Heart right ventricle (tissue), 16 donors: ENCODE data around the gene ATAD1. TPM values are rescaled to one million over a fixed set of nuclear protein-coding genes. Genes with fewer than 3 reads are reported as not detected.

Source experiments
- ATAC-seq, 8 donors: fragments of 200-7000 bp; cut with Tn5 transposase; one replicate each; pipeline ENCODE4 v1.9.1; 2020; ENCODE audit warnings: mild to moderate bottlenecking in 8 of 8, moderate library complexity in 8 of 8, moderate number of reproducible peaks in 1 of 8
- DNase-seq, 2 donors: peaks; one replicate each; pipeline ENCODE4 v3.0.0-alpha.2; 2020
- H3K27ac ChIP-seq, 10 donors: fragments of 200-600 bp; sonication (generic) in 2 of 10; one replicate each; pipeline versions ENCODE4 v1.5.0 to v1.8.0; 2020 to 2022; ENCODE audit warnings: mild to moderate bottlenecking in 3 of 10
- H3K27me3 ChIP-seq, 7 donors: fragments of 200-600 bp; one replicate each; pipeline ENCODE4 v1.8.0; 2021 to 2022; ENCODE audit warnings: mild to moderate bottlenecking in 2 of 7
- H3K36me3 ChIP-seq, 9 donors: fragments of 200-600 bp; sonication (generic) in 1 of 9; one replicate each; pipeline versions ENCODE4 v1.5.0 to v1.8.0; 2020 to 2022; ENCODE audit warnings: mild to moderate bottlenecking in 2 of 9
- H3K4me1 ChIP-seq, 9 donors: fragments of 200-600 bp; sonication (generic) in 1 of 9; one replicate each; pipeline versions ENCODE4 v1.5.0 to v1.8.0; 2020 to 2022; ENCODE audit warnings: mild to moderate bottlenecking in 4 of 9
- H3K4me3 ChIP-seq, 10 donors: fragments of 200-600 bp; sonication (generic) in 2 of 10; one replicate each; pipeline versions ENCODE4 v1.5.0 to v1.8.0; 2020 to 2022; ENCODE audit warnings: mild to moderate bottlenecking in 7 of 10, moderate library complexity in 2 of 10
- H3K9me3 ChIP-seq, 11 donors: fragments of 200-600 bp in 10 of 11; sonication (generic) in 2 of 11; one replicate each; pipeline versions ENCODE4 v1.5.0 to v1.8.0; 2013 to 2022; ENCODE audit warnings: mild to moderate bottlenecking in 2 of 11, control low read depth in 1 of 11, moderate library complexity in 1 of 11
- CTCF ChIP-seq, 9 donors: fragments of 200-600 bp; sonication (generic) in 2 of 9; IDR thresholded peaks; one replicate each; pipeline versions ENCODE4 v1.5.0 to v1.8.0; 2021 to 2022; ENCODE audit warnings: antibody characterized with exemption in 9 of 9, mild to moderate bottlenecking in 5 of 9, moderate library complexity in 1 of 9
- WGBS, 2 donors: extraction: QIAGEN DNeasy Blood & Tissue Kit; methylation state at CpG; one replicate each; pipeline ENCODE4 v1.1.7; 2013; ENCODE audit warnings: inconsistent platforms in 1 of 2; 5-methylcytosine and 5-hydroxymethylcytosine counted together
- intact Hi-C, 10 donors: fragments of 100-400 bp; cut with DNase I; formaldehyde crosslinking; loops; one replicate each; pipeline versions ENCODE4 v1.11.1 to v1.14.2; 2022
- long read RNA-seq, 3 donors: library from polyadenylated mRNA; unstranded; transcript quantifications; one replicate each; pipeline ENCODE4 v2.0.0, GENCODE V29; 2020 to 2021
- polyA plus RNA-seq, 2 donors: library from polyadenylated mRNA; stranded (reverse); fragments of 200-250 nt; gene quantifications; one replicate each; pipeline ENCODE4 v1.2.3, GENCODE V29; 2013
- total RNA-seq, 10 donors: library from RNA; stranded (reverse); fragmentation: NEBNext Ultra II Directional in 3 of 10; extraction: Animal tissue kit (Norgen Biotek cat#: 25700) in 3 of 10; gene quantifications; one replicate each; pipeline versions ENCODE4 v1.2.1 to v1.2.4, GENCODE V29; 2021 to 2023
- donor health status: Arrhythmogenic right ventricular cardiomyopathy.
- donor health status: ischemic (EF 13 %, LVEDD 7.1; RV severe dilation, severe dysfunction).
- donor health status: healthy with polysubstance abuse.
- donor health status: DM: no; HTN: yes; CAD: no.
- donor health status: DM: no; HTN: no; CAD: no.
- donor health status: ischemic (EF 25% LVEDD 6.9; RV normal size, moderate dysfunction).
- donor health status: ischemic (EF 25% LVEDD 5.7; RV mildly dilated, moderate dysfunction).
- donor health status: healthy.
- donor health status: DM: yes; HTN: yes; CAD: no.
- donor health status: Ischemic cardiomyopathy.
- donor health status: ischemic (EF 35%, LVEDD 5.7; RV mildly dilated, moderate dysfunction).
- donor health status: nonischemic (EF 11% LVEDD 7.7; RV severe dilation, severe dysfunction).
- donor health status: DM: yes; HTN: yes; CAD: no.
- donor health status: PGD.
- donor health status: ischemic (EF 29% LVEDD 5.4; RV normal size, mild dysfunction).
- donor health status: nonischemic (EF 23%, LVEDD 6.1; RV moderate dilation, normal function).

ATAD1 gene
- 100 to 1,000 TPM in 5 of 10 donors, 10 to 100 TPM in 5; 90.4 to 147 (median 100) TPM for total RNA-seq
- 10 to 100 TPM; 18.4 to 27.5 TPM for polyA plus RNA-seq
- long read RNA-seq, donor 1, full-length matches to known transcripts = 42 of 186 reads
- long read RNA-seq, donor 1, partial matches to known transcripts = 3 of 186 reads
- long read RNA-seq, donor 1, other reads (novel, unspliced or antisense) = 141 of 186 reads
- long read RNA-seq, donor 2, full-length matches to known transcripts = 44 of 205 reads
- long read RNA-seq, donor 2, partial matches to known transcripts = 3 of 205 reads
- long read RNA-seq, donor 2, other reads (novel, unspliced or antisense) = 158 of 205 reads
- long read RNA-seq, donor 3, full-length matches to known transcripts = 157 of 757 reads
- long read RNA-seq, donor 3, partial matches to known transcripts = 538 of 757 reads
- long read RNA-seq, donor 3, other reads (novel, unspliced or antisense) = 62 of 757 reads

GRCh38 chr10:87817609-87818504, at the start of gene ATAD1:
TSS of gene ATAD1 (minus strand) at chr10:87818226. CDS start at chr10:87814599, 3,627 bp downstream.
- Histone ChIP-seq H3K36me3 (peaks cover 0 to 18% (median 0%) of the 10 kb centered on the region in 9 donors), H3K4me1 (peaks cover 0 to 45% (median 31%) of the 10 kb centered on the region in 9 donors), H3K27ac (peak within 1 kb of the TSS; percentile 40 to 97 (median 90)), H3K4me3 (peak within 1 kb of the TSS; percentile 43 to 87 (median 76)), H3K9me3 (no peaks in the 10 kb centered on the region), H3K27me3 (no peaks in the 10 kb centered on the region)
- intact Hi-C loops = no loop called here
- ATAC-seq (peak; percentile 98 to 99 (median 98)), DNase-seq (peak; percentile 82 to 84)
- peak in 4 of 9 donors; percentile 31 to 53 (median 42) for TF ChIP-seq CTCF (IDR thresholded peaks at IDR 0.05)
- 0 to 1% methylated on average over 60 of the region's 60 CpGs for WGBS, 2 donors

GRCh38 chr10:87867453-87867852, 49.4 kb upstream of the ATAD1 start:
- peaks cover 0 to 53% (median 38%) of the 10 kb centered on the region in 9 donors for H3K4me1 ChIP-seq
- intact Hi-C loops = loop anchor here in 7 of 10 donors (5.0 to 10.0 kb wide), 7 partner anchors 60 to 377 kb away; no protein-coding TSS in a partner anchor
- no peak for DNase-seq

GRCh38 chr10:87866412-87866974, 48.5 kb upstream of the ATAD1 start:
- peak overlapping the region in 9 of 10 donors; percentile 91 to 99 (median 98) for H3K27ac ChIP-seq
- H3K4me1 ChIP-seq = peaks cover 0 to 47% (median 37%) of the 10 kb centered on the region in 9 donors
- TF ChIP-seq CTCF (IDR thresholded peaks at IDR 0.05) = no peak
- H3K4me3 ChIP-seq = peak overlapping the region; percentile 77 to 90 (median 85)
- peaks cover 0 to 1% (median 0%) of the 10 kb centered on the region in 9 donors for H3K36me3 ChIP-seq
- H3K9me3 ChIP-seq = no peaks in the 10 kb centered on the region
- WGBS, 2 donors = 4 to 11% methylated on average over 3 of the region's 3 CpGs
- no peak for DNase-seq
- no peak for ATAC-seq
- H3K27me3 ChIP-seq = no peaks in the 10 kb centered on the region
- intact Hi-C loops = loop anchor here in 7 of 10 donors (5.0 to 10.0 kb wide), 7 partner anchors 61 to 378 kb away; no protein-coding TSS in a partner anchor

More at GRCh38 chr10:87867453-87867852, 49.4 kb upstream of the ATAD1 start:
- TF ChIP-seq CTCF (IDR thresholded peaks at IDR 0.05) = no peak
- H3K27me3 ChIP-seq = no peaks in the 10 kb centered on the region
- H3K27ac ChIP-seq = peak overlapping the region in 8 of 10 donors; percentile 91 to 99 (median 98)
- no peak for ATAC-seq
- peaks cover 0 to 9% (median 0%) of the 10 kb centered on the region in 9 donors for H3K36me3 ChIP-seq
- H3K9me3 ChIP-seq = no peaks in the 10 kb centered on the region
- H3K4me3 ChIP-seq = peak overlapping the region; percentile 77 to 90 (median 85)
